ELR (cell line): ENCODE measurements around the gene DIP2C.
"Not testable (repeated sequence)": the region's sequence is repeated elsewhere in the genome, so short reads cannot be mapped to it uniquely, and the experiment has no call there.

ENCODE experiments used
- DNase-seq: peaks from one replicate; pipeline ENCODE4 v3.0.0-alpha.2; 2015; ENCODE audit warnings: low read depth

Gene DIP2C

GRCh38 chr10:375815-376505 is 313.5 kb downstream of the DIP2C start:
- DNase-seq = no peak

GRCh38 chr10:374354-374753 is 315.1 kb downstream of the DIP2C start:
- no peak for DNase-seq

- DNase-seq = peak; percentile 42
Measured at GRCh38 chr10:373526-374309, 315.8 kb downstream of the DIP2C start.

GRCh38 chr10:373015-373414 is 316.5 kb downstream of the DIP2C start:
- no peak for DNase-seq

GRCh38 chr10:372566-372965 is 316.9 kb downstream of the DIP2C start:
- no peak for DNase-seq

GRCh38 chr10:371515-371914 is 318.0 kb downstream of the DIP2C start:
- no peak for DNase-seq

GRCh38 chr10:370449-370825 is 319.0 kb downstream of the DIP2C start:
- DNase-seq = no peak

GRCh38 chr10:369684-370448 is 319.6 kb downstream of the DIP2C start:
- DNase-seq = no peak

GRCh38 chr10:369221-369683 is 320.2 kb downstream of the DIP2C start:
- no peak for DNase-seq

- DNase-seq = no peak
Measured at GRCh38 chr10:368579-369220, 320.8 kb downstream of the DIP2C start.

GRCh38 chr10:368107-368506 is 321.4 kb downstream of the DIP2C start:
- DNase-seq = not testable (repeated sequence)

- no peak for DNase-seq
Measured at GRCh38 chr10:367636-368035, 321.8 kb downstream of the DIP2C start.

GRCh38 chr10:366186-366585 is 323.3 kb downstream of the DIP2C start:
- no peak for DNase-seq

GRCh38 chr10:364267-364775 is 325.1 kb downstream of the DIP2C start:
- DNase-seq = no peak

GRCh38 chr10:363152-363551 is 326.3 kb downstream of the DIP2C start:
- no peak for DNase-seq

GRCh38 chr10:361203-362081 is 328.0 kb downstream of the DIP2C start:
- no peak for DNase-seq

GRCh38 chr10:360653-361052 is 328.8 kb downstream of the DIP2C start:
- DNase-seq = no peak

GRCh38 chr10:359762-360161 is 329.7 kb downstream of the DIP2C start:
- DNase-seq = no peak

GRCh38 chr10:359093-359492 is 330.4 kb downstream of the DIP2C start:
- no peak for DNase-seq

GRCh38 chr10:357201-357950 is 332.1 kb downstream of the DIP2C start:
- DNase-seq = no peak
